B cell (primary cell): Measurements from ENCODE around the gene SAPCD2. TPM values are rescaled to one million over a fixed set of nuclear protein-coding genes. Genes with fewer than 3 reads are reported as not detected.
A peak's percentile ranks its signal among the peaks of the same experiment; 100 is the strongest.

Experiments used
- ATAC-seq: fragments of 200-7000 bp; cut with Tn5 transposase; one replicate; pipeline ENCODE4 v1.10.0; 2021; ENCODE audit warnings: low read depth, mild to moderate bottlenecking, moderate number of reproducible peaks, moderate library complexity
- CTCF ChIA-PET: fragments of 350-600 bp; sonication (Branson Sonifier 250); formaldehyde crosslinking; loops from one replicate; lab custom pipeline; 2021; ENCODE audit warnings: antibody characterized with exemption, inconsistent platforms; lab: Charles Lee
- POLR2A ChIA-PET: fragments of 350-600 bp; sonication (Branson Sonifier 250); formaldehyde crosslinking; loops from one replicate; lab custom pipeline; 2021; ENCODE audit warnings: antibody characterized with exemption; lab: Charles Lee
- DNase-seq: peaks from one replicate; pipeline ENCODE4 v3.0.0; 2013
- H2AFZ ChIP-seq: 2 replicates; pipeline ENCODE4 v1.6.1; 2012; ENCODE audit warnings: mild to moderate bottlenecking, low read depth, low read length; ENCODE audit not compliant: insufficient read depth, poor library complexity, severe bottlenecking
- H3K27ac ChIP-seq, 2 donors: 1 replicate in 1 of 2; 2 replicates in 1 of 2; pipeline ENCODE4 v1.5.1; 2012 to 2013; ENCODE audit warnings: low read length in 2 of 2, mild to moderate bottlenecking in 2 of 2, moderate library complexity in 1 of 2
- H3K27me3 ChIP-seq, 4 experiments: fragments of 200-600 bp in 1 of 4; sonication (generic) in 1 of 4; replicated peaks in 1 of 4; 1 replicate in 2 of 4; 2 replicates in 2 of 4; pipeline versions ENCODE4 v1.6.1 to v1.7.0; 2013 to 2016; ENCODE audit warnings: low read length in 3 of 4, mild to moderate bottlenecking in 2 of 4, mixed read lengths in 1 of 4, moderate library complexity in 1 of 4; ENCODE audit not compliant: insufficient read depth in 4 of 4, control insufficient read depth in 3 of 4; ENCODE audit errors: control extremely low read depth in 1 of 4
- H3K36me3 ChIP-seq, 2 experiments: replicated peaks in 1 of 2; 1 replicate in 1 of 2; 2 replicates in 1 of 2; pipeline versions ENCODE4 v1.6.1 to v1.7.1; 2013; ENCODE audit warnings: low read length in 1 of 2; ENCODE audit not compliant: insufficient read depth in 2 of 2, control insufficient read depth in 1 of 2; ENCODE audit errors: control extremely low read depth in 1 of 2, extremely low read depth in 1 of 2
- H3K4me1 ChIP-seq, 2 donors: fragments of 200-600 bp in 1 of 2; sonication (generic) in 1 of 2; 1 replicate in 1 of 2; 2 replicates in 1 of 2; pipeline versions ENCODE4 v1.5.1 to v1.6.1; 2013 to 2017; ENCODE audit warnings: low read length in 2 of 2; ENCODE audit not compliant: control insufficient read depth in 2 of 2, insufficient read depth in 2 of 2
- H3K4me2 ChIP-seq: replicated peaks from 2 replicates; pipeline ENCODE3; 2012; ENCODE audit warnings: mild to moderate bottlenecking, low read depth, low read length; ENCODE audit not compliant: poor library complexity, severe bottlenecking
- H3K4me3 ChIP-seq, 5 experiments: fragments of 200-600 bp in 1 of 5; sonication (generic) in 1 of 5; 1 replicate in 3 of 5; 2 replicates in 2 of 5; pipeline versions ENCODE4 v1.5.1 to v1.7.0; 2011 to 2016; ENCODE audit warnings: low read length in 4 of 5, mild to moderate bottlenecking in 4 of 5, low read depth in 2 of 5, control low read depth in 1 of 5, moderate library complexity in 1 of 5; ENCODE audit not compliant: insufficient read depth in 1 of 5; ENCODE audit errors: control extremely low read depth in 1 of 5, extremely low read depth in 1 of 5
- H3K79me2 ChIP-seq: fragments of 200-600 bp; sonication (generic); one replicate; pipeline ENCODE4 v1.6.0; 2016; ENCODE audit warnings: low read length; ENCODE audit not compliant: control insufficient read depth, insufficient read depth
- H3K9ac ChIP-seq: fragments of 200-600 bp; sonication (generic); 2 replicates; pipeline ENCODE4 v1.6.1; 2017; ENCODE audit warnings: mild to moderate bottlenecking, low read length, moderate library complexity
- H3K9me3 ChIP-seq, 3 donors: one replicate each; pipeline versions ENCODE4 v1.6.1 to v1.7.1; 2013; ENCODE audit warnings: low read length in 2 of 3; ENCODE audit not compliant: control insufficient read depth in 2 of 3, insufficient read depth in 1 of 3; ENCODE audit errors: control extremely low read depth in 1 of 3
- H4K20me1 ChIP-seq: 2 replicates; pipeline ENCODE4 v1.6.0; 2012; ENCODE audit warnings: mild to moderate bottlenecking, low read length; ENCODE audit not compliant: insufficient read depth, control insufficient read depth, poor library complexity, severe bottlenecking
- H3K27ac Mint-ChIP-seq: one replicate; pipeline ENCODE4 v1.8.0; 2021; ENCODE audit warnings: mixed read lengths
- H3K27me3 Mint-ChIP-seq: one replicate; pipeline ENCODE4 v1.8.0; 2021; ENCODE audit warnings: mixed read lengths
- H3K4me1 Mint-ChIP-seq: one replicate; pipeline ENCODE4 v1.8.0; 2021; ENCODE audit warnings: mixed read lengths
- H3K4me3 Mint-ChIP-seq: one replicate; pipeline ENCODE4 v1.8.0; 2021; ENCODE audit warnings: mixed read lengths
- H3K9me3 Mint-ChIP-seq: one replicate; pipeline ENCODE4 v1.8.0; 2022; ENCODE audit warnings: mixed read lengths; ENCODE audit not compliant: insufficient read depth
- CTCF ChIP-seq: fragments of 200-600 bp; IDR thresholded peaks from one replicate; pipeline ENCODE4 v1.8.0; 2022; ENCODE audit warnings: antibody characterized with exemption, mild to moderate bottlenecking
- EZH2 ChIP-seq: IDR thresholded peaks from 2 replicates; pipeline ENCODE4 v1.6.1; 2012; ENCODE audit warnings: borderline replicate concordance, low read depth, mild to moderate bottlenecking, moderate library complexity, low read length; ENCODE audit not compliant: insufficient read depth, poor library complexity, severe bottlenecking
- WGBS: methylation state at CpG from one replicate; pipeline ENCODE4 v1.1.5; 2013; ENCODE audit warnings: missing lambda C conversion rate; ENCODE audit not compliant: insufficient coverage; 5-methylcytosine and 5-hydroxymethylcytosine counted together
- intact Hi-C: fragments of 100-400 bp; cut with micrococcal nuclease; formaldehyde crosslinking; loops from one replicate; pipeline ENCODE4 v1.10.0; 2022
- polyA plus RNA-seq: library from polyadenylated mRNA; depleted of rRNA; stranded (reverse); fragments of >200 nt; gene quantifications from 2 replicates; pipeline ENCODE4 v1.2.3, GENCODE V29; 2012
- total RNA-seq, 2 donors: library from RNA; stranded (reverse); fragments of 120-200 nt in 1 of 2; gene quantifications; 1 replicate in 1 of 2; 2 replicates in 1 of 2; pipeline versions ENCODE4 v1.2.3 to v1.2.4, GENCODE V29; 2013 to 2022

SAPCD2 gene
- total and polyA plus RNA-seq, 2 donors (not counting 1 experiment from before 2014, with no cell fraction given) = 0.39 to 0.69 TPM

GRCh38 chr9:137021979-137022661 is 48.2 kb downstream of the SAPCD2 start:
- H3K27ac ChIP-seq = no peak overlapping the region
- Mint-ChIP-seq H3K4me3 (no peak overlapping the region), H3K27me3 (no peaks in the 10 kb centered on the region), H3K27ac (peak overlapping the region; percentile 41), H3K9me3 (no peaks in the 10 kb centered on the region), H3K4me1 (peaks cover 15% of the 10 kb centered on the region)
- H2AFZ ChIP-seq = no peak overlapping the region
- no peak overlapping the region for H3K4me3 ChIP-seq
- H3K79me2 ChIP-seq = no peaks in the 10 kb centered on the region
- TF ChIP-seq EZH2 = no peak
- no peak for TF ChIP-seq CTCF
- peaks cover 3 to 15% of the 10 kb centered on the region in 2 donors for H3K4me1 ChIP-seq
- ATAC-seq (peak; percentile 50), DNase-seq (peak; percentile 77)
- whole genome bisulfite sequencing = 76% methylated on average over 27 of the region's 30 CpGs
- H3K9ac ChIP-seq = no peak overlapping the region
- no peaks in the 10 kb centered on the region for H3K36me3 ChIP-seq
- peaks cover 0 to 9% (median 0%) of the 10 kb centered on the region in 3 donors for H3K9me3 ChIP-seq
- no peak overlapping the region for H3K4me2 ChIP-seq
- no peaks in the 10 kb centered on the region for H3K27me3 ChIP-seq
- ChIA-PET CTCF (interaction anchor here (1.2 to 2.1 kb wide), 2 partner anchors 14 to 18 kb away, joined by 3 to 6 read pairs; no protein-coding TSS in a partner anchor), POLR2A (interaction anchor here (0.9 to 1.2 kb wide), 3 partner anchors 10 to 22 kb away, joined by 3 read pairs; partner anchors contain the start of gene FUT7)
- intact Hi-C loops = no loop called here
- peaks cover 3% of the 10 kb centered on the region for H4K20me1 ChIP-seq

GRCh38 chr9:137021568-137021978 is 48.8 kb downstream of the SAPCD2 start:
- Histone ChIP-seq H3K4me1 (peaks cover 0 to 9% of the 10 kb centered on the region in 2 donors), H3K4me2 (no peak overlapping the region), H3K27me3 (no peaks in the 10 kb centered on the region), H3K79me2 (no peaks in the 10 kb centered on the region), H2AFZ (no peak overlapping the region), H3K36me3 (peaks cover 0 to 5% of the 10 kb centered on the region in 2 experiments), H3K27ac (no peak overlapping the region), H3K9me3 (peaks cover 0 to 9% (median 0%) of the 10 kb centered on the region in 3 donors), H4K20me1 (no peaks in the 10 kb centered on the region), H3K9ac (no peak overlapping the region), H3K4me3 (no peak overlapping the region)
- peaks cover 11% of the 10 kb centered on the region for H3K4me1 Mint-ChIP-seq
- TF ChIP-seq EZH2 (no peak), CTCF (no peak)
- no peaks in the 10 kb centered on the region for H3K27me3 Mint-ChIP-seq
- intact Hi-C loops = no loop called here
- no peak overlapping the region for H3K4me3 Mint-ChIP-seq
- H3K27ac Mint-ChIP-seq = no peak overlapping the region
- H3K9me3 Mint-ChIP-seq = no peaks in the 10 kb centered on the region
- POLR2A ChIA-PET = interaction anchor here (0.9 to 1.2 kb wide), 3 partner anchors 11 to 21 kb away, joined by 3 read pairs; partner anchors contain the start of gene FUT7
- CTCF ChIA-PET = interaction anchor here (1.2 to 2.1 kb wide), 2 partner anchors 14 to 17 kb away, joined by 3 to 6 read pairs; no protein-coding TSS in a partner anchor
- 93% methylated on average over 4 of the region's 6 CpGs for whole genome bisulfite sequencing
- no peak for ATAC-seq
- no peak for DNase-seq
